NCI-H2029 (cell line): ENCODE results near the gene DTNBP1.

Experiments
- DNase-seq: peaks from one replicate; lab custom pipeline; 2025; lab: John Stamatoyannopoulos, UW

Gene DTNBP1

DNA sequence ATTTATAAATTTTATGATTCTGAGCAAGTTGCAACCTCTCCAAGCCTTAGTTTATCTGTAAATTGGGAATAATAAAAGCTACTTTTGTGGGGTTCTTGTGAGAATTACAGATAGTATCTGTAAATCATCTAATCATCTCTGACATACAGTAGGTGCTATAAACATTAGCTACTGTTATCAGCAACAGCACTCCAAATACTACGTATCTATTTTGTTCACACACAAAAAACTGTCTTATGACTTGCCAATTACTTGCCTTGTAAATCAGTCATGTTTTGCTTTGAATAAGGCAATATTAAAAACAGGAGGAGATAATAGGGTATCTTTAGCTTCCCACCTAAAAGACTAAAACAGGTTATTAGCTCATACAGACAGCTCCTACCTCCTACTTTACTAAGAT, 36.7 kb downstream of the DTNBP1 start:
- DNase-seq: no peak

DNA sequence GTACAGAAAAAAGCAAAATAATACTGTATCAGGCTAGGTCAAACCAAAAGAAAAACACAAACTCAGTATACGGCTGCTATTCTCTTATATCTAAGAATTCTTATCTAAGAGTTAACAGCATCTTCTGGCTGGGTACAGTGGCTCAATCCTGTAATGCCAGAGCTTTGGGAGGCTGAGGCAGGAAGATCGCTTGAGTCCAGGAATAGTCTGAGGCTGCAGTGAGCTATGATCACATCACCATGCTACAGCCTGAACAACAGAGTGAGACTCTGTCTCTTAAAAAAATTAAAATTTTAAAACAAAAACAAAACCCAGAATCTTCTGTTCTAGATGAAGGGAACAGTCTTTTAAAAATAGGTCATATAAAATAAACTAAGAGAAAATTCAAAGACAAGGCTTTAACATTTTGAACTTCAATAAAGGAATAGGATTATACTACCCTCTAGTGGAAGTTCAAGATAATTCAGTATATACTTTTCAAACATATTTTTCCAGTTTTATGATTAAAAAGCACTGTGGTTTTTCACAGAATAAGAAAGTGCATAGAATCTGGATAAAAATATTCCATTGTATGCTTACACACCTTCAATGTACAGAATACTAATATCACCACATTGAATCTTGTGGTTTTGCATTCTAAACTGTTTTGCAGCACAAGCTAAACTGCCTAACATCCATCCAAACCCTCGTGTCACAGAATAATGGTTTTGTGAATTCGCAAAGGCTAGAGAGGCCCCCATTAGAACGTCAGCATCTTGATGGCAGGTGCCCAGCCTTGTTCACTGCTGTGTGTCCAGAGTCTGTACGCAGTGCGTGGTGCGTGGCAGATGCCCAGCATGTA, 39.3 kb downstream of the DTNBP1 start:
- peak; percentile 19 for DNase-seq

DNA sequence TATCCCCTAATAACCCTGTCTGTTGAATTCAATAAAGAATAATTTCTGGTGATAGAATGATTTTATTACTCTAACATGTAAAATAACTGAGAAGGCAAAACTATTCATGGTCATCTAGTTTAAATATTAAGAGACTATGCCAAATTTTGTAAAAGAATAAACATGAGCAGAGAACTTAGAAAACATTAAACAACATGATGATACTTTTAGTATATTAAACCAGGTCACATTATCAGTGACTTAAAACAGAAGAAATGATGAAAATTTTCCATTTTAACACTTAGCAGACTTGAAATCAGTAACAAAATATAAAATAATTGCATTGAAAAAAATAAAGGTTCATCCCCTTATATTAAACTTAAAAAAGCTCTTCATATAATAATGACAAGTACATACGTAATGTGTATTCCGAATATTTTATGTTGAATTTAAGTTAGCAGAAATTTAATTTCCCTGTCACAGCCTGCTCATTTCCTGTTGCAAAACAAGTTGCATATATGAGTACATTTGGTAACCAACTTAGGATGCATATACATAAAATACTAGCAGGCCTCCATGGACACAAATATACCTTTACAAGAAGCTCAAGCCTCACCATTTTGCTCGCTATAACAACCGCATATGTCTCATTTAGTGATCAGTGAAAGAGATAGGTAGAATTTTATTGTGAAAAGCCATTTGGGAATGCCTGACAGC, 40.6 kb downstream of the DTNBP1 start:
- no peak for DNase-seq

DNA sequence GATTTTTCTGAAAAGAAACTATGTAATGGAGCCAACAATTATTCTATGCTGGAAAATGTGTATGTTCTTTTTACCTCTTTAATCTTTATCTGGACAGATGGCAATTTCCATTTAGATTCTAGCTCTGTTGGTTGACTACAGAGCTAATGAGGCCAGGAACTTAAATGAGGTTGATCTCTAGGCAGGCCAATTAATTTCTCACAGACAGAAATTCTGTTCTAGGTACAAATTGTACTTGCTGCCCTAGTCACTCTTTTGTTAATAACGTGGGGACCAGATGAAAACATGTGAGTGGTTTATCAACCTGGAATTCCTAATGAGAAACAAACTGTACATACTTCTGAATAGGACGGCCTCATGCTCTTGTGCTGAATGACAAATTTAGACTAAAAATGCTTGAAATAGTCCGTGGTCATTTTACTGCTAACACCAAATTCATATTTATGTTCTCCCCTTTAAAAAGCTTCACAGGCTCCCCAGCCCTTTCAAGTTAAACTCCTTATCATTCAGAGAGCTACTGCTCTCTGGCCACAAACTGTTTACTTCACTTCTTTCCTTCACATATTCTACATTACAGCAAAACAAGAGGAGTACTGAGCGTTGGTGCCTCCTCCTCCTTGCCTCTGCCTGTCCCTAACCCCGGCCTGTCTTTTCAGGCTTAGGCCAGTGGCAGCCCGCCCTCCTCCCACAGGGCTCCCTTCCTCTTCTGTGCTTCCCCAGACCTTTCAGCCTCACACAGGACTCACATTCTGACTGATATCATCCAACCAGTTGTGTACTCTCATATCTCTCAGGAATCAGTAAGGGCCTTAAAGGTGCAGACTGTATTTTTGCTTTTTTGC, 41.4 kb downstream of the DTNBP1 start:
- peak; percentile 43 for DNase-seq

DNA sequence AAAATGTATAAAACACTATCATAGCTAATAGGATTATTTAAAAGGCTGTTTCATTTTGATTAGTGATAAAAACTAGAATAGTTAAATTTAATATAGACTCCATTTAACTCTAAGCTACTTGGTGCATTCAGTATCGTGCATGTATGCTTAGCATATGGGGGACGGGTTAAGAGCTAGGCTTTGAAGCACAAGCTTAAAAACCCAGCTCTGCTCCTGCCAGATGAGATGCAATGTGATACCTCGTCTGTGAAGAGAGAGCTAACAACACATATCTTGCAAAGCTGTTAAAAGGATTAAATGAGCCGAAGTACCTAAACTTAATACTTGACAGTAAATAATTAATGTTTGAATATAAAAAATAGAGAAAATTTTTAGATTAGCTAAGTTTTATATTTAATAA, 42.2 kb downstream of the DTNBP1 start:
- peak; percentile 22 for DNase-seq

DNA sequence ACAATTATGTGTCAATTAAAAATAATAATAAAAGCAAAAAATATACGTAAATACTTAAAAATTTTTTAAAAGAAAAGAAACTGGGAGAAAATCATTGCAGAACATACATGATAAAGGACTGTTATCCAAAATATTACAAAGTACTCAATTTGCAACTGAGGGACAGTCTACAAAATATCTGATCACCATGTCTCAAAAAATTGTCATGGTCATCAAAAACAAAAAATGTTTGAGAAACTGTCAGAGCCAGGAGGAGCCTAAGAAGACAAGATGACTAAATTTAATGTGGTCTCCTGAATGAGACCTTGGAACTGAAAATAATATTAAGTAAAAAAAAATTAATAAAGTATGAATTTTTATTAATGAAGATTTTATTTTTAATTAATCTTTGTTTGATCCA, 43.5 kb downstream of the DTNBP1 start:
- no peak for DNase-seq

DNA sequence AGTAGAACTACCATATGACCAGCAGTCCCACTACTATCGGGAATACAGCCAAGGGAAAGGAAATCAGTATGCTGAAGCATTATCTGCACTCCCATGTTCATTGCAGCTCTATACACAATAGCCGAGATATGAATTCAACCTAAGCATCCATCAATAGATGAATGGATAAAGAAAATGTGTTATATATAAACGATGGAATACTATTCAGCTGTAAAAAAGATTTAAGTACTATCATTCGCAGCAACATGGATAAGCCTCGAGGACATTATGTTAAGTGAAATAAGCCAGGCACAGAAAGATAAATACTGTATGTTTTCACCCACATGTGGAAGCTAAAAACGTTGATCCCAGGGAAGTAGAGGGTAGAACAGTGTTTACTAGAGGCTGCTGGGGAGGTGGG, 44.1 kb downstream of the DTNBP1 start:
- no peak for DNase-seq

DNA sequence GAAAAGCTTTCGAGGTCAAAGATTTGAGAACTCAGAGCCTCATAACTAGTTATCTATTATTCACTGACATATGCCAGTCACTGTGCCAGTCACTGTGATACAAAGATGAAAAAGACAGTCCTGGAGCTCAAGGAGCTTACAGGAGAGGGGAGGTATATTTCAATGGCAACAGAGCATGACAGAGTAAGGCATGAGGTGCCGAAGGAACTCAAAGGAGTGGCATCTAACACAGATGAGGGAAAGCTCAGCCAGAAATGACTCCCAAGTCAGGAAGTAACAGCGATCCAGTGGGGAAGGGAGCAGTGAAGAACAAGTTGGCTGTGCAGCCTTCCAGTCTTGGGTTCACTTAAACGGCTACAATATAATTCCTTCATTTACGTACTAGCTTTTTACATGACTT, 46.6 kb downstream of the DTNBP1 start:
- DNase-seq: no peak

DNA sequence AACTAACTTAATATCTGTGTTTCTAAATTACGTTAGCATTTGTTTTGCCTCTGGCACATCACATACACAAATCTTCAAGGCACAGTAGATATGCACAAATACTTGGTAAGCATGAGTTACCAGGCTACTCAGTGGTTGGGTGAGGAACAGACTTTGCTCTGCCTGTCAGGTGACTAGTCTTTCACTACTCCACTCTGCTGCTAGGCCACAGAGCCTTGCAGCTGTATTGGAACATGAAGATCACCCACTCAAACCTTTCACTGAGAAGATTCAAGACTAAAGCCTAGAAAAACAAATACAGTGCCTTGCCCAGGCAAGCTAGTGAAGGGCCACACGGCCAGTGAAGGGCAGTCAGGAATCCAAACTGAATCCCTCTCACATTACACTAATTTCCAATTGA, 47.0 kb downstream of the DTNBP1 start:
- DNase-seq: peak; percentile 23

DNA sequence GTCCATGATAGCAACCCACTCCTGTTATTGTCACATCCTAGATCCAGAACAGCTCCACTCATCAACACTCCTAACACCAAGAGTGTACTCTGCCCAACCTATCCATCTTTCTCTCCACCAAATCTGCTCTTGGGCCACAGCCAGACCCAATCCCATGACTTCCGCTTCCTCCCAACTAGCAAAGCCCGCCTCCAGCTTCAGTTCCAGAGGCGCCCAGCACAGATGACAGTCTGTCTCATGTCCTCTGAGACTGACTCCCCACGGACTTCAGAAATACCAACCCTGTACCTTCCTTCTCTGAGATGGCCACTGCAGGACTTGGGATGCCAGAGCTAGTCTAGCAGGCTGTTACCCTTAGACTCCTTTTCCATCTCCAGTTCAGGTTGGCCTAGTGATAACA, 48.6 kb downstream of the DTNBP1 start:
- no peak for DNase-seq

DNA sequence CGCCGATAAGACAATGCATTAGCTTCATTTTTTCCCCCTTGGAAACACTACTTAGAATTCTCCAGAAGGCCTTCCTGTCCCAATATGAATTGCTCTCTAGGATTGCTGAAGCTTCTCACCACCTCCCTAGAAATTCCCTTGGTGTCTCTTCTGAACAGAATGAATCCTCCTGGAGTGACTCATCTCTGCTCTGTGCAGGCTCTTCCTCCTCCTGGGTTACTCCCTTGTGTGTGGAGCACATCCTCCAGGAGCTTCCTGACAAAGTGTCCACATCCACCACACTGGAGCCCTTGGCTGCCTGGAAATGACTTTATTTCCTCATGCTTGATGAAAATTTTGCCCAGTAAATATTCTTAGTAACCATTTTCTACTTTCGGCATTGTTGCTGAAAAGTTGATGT, 54.4 kb downstream of the DTNBP1 start:
- DNase-seq: no peak

DNA sequence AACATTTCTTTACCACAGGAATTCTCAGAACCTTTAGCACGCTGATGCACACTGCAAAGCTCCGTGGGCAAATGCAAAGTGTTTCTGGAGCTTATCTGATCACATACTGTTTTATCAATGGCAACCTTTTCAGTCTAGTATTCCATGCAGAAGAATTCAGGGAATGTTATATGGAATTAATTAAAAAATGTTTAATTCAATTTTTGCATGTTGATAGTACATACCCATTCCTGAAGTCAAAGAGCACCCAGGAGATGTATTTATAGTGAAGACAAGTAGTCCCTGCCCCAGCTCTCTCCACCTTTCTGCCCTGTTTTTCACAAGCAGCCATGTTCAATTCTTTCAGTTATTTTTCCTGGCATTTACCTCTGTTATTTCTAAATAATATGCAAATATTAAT, 55.2 kb downstream of the DTNBP1 start:
- DNase-seq: no peak

DNA sequence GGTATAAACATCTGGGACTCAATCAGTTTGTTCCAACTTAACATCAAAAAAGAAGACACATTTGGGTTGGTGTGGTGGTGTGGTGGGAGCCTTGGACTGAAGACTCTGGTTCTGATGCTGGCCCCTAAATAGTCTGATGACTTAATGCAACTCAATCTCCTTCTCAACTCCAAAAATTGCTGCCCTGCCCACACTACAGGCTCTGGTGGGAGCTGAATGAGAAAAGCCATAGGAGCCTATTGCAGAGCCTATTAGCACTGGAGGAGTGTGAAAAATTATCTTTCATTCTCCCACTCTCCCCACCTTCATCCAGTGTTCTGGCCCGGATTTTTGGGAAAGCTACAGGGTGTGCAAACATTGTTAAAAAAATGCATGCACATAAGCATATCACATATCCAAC, 56.5 kb downstream of the DTNBP1 start:
- DNase-seq: no peak

DNA sequence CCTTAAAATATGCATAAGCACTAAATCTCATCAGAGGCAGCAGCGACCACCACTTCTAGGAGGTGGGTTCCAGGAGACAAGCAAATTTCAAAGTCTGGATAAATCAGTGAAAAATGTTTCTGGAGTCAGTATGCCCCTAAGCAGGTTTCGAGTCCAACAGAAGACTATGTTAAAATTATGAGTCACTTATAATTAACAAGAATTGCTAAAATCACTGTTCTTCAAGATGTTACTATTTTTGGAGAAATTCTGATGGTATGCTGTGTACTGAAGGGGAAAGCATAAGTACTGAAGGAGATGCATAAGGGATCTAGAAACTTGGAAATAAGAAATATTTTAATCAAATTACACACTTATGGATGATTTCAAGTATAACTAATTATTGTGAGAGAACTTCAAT, 58.0 kb downstream of the DTNBP1 start:
- DNase-seq: no peak

DNA sequence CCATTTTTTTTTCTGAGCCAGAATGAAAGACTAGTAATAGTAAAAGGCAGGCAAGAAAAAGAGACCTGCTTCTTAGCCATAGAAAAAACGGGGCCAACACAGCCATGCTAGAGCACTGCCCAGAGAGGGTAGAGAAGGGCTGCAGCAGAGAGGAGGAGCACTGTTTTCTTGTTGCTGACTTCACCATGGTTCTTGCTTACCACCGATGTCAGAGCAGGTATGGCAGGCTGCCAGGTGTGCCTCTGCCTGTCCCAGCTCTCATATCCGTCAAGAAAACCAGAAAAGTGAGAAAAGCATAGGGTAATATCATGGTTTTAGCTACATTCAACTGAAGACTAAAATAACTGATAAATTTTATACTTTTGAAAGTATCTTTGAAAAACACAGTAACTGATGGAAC, 60.7 kb downstream of the DTNBP1 start:
- DNase-seq: no peak

DNA sequence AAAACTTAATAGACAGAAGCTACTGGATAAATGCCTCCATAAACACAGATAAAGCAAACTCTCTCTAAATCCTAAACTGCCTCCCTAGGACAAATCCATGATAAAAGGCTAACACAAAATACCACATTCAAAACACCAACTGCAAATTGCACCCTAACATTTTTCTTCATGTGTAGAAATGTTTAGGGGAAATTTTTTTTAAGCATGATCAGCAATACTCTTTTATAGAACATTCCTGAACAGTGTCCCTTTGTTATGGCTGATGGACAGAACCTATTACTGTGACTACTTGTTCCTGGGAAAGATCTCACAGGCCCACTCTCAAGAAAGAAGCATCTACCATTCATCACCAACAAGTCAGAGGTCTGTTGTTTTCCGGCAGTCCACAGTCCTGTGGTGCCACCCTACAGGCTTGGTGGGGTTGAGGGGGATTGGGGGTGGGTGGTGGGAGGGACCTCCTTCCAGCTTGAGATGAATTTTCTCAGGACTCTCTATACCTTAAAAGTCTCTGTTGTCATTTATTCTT, 64.5 kb downstream of the DTNBP1 start:
- DNase-seq: no peak

DNA sequence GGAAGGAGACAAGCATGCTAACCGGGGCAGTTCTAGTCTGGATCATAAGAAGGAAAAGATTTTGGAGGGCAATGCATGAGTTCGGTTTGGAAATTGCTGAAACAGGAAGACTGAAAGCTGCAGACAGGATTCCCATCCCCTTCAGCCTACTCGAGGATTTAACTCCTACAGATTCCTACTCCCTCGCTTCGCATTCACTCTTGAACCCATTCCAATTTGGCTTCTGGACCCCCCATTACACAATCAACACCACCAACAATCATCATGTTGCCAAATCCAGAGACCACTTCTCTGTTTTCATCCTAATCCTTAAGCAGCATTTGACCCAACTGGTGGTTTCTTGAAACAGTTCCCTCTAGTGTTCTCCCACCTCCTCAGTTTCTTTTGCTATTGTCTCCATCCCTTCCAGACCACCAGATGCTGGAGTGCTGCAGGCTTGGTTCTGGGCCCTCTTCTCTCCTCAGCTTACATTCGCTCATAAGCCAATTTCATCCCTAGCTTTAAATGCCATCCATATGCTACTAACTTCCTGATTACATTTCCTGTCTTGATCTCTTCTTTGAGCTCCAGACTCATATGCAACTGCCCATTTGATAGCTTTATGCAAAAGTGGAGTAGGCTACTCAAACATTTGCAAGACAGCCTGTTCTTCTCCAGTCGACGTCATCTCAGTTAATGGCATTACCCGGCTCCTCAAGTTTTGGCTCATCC, 66.5 kb downstream of the DTNBP1 start:
- DNase-seq: no peak

DNA sequence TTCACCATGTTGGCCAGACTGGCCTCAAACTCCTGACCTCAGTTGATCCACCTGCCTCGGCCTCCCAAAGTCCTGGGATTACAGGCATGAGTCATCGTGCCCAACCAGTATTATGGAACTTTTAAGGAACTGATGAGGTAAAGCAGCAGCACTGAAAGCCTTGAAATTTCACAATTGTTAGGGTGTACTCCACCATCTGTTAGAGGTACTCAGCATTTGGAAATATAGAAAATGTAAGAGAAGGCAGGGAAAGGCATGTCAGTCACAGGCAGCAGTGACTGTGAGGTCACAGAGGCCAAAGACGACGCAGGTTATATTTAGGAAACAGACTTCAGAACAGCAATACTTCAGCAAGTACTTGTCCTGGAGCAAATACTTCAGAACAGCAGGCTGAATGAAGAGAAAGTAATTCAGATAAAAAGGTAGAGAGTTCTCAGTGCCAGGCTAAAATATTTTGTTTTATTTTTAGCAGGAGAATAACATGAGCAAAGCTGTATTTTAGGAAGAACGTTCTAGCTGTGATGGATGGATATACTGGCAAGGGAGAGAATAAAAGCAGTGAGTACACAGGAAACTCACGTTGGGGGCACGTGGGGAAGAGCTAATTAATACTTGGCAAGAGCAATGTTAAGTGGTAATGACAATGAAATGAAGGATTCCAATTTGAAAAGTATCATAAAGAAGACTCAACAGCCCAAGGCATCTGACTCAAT, 67.2 kb downstream of the DTNBP1 start:
- no peak for DNase-seq

DNA sequence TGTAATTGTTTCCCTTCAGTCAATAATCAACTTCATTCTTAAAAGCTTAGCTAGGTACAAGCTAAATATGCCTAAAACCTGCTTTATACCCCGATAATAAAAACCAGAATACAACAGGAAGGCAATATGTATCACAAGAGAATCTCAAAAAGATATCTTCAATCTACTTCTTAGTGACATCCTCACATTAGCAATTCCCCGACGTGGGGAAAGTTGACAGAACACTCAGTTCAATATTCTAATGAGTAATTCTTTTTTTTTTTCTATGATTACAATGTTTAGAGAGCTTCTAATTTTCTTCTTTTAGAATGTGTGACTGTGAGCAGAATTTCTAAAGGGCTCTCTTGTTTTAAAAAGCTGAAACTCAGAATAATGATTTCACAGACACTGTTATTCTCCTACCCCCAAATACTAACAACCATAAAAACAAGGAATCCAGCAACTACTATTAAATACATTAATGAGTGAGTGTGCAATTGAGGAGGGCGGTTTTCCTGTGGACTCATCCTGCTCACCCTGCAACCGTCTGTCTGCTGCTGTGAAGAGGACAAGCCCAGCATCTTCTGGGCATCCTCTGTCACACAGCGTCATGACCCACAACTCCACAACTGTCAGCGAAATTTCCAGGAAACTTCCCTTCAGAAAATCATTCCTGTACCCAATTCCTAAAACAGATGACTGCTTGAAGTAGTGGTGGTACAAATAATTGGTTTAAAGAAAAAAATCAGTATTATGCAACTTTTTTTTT, 68.1 kb downstream of the DTNBP1 start:
- no peak for DNase-seq

DNA sequence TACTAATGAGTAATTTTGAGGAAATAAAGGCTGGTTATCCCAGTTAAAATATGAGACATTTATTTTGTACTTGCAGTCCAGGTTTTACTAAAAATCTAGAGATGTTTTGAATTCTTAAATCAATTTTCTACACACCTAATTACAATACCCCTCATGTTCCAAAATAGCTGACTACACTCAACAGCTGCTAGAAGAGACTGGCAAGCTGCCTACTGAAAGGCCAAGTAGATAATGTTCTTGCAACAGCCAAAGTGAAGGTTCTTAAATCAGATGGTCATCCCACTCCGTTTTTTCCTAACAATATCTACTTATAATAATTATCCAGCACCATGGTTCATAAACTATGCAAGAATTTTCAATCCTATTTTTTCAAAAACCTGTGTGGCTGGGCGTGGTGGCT, 69.0 kb downstream of the DTNBP1 start:
- DNase-seq: no peak

DNA sequence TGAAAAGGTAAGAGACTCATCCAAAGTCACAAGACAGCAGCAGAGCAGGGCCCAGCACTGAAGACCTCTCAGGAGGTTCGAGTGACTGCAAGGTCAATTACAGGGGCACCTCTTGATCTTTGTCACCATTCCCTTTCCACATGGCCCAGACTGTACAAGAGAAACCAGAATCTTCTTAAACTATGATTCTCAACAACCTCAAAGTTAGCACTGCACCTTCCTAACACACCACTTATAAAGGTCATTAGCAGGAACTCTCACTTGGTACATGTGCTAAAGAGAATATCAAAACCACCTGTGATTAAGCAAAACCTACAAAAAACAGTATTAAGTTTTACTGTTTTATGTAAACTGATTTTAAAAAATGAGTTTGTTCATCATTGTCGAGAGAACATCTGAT, 70.2 kb downstream of the DTNBP1 start:
- DNase-seq: no peak
